Left forelimb (tissue), 1 donor: ENCODE results near the gene ASTN2.

Source experiments
- DNase-seq: peaks from one replicate; pipeline ENCODE4 v3.0.0-alpha.2; 2018; ENCODE audit warnings: low spot score

ASTN2 gene

DNA sequence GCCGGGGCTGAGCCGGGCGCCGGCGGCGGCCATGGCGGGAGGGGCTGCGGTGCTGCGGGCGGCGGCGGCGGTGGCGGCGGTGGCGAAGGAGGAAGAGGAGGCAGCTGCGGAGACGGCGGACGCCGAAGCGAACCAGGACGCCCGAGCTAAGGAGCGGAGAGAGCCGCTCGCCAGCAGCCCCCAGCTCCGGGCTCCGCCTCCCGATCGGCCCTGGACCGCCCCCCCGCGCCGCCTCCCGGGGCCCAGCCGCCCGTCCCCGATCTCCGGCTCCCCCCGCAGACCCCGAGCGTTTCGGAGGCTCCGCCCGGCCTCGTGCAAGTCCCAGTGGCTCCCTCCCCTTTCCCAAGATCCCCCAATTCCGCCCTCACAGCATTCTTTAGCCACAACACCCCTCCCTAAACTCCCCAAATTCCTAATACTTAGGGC, at the start of gene ASTN2:
TSS of gene ASTN2 (minus strand) at position 152 of the 426 bp plus-strand sequence. CDS start at position 33, 119 bp downstream.
- DNase-seq: no peak

- no peak for DNase-seq
Measured at GRCh38 chr9:117462861-117463260, 48.0 kb upstream of the ASTN2 start.

DNA sequence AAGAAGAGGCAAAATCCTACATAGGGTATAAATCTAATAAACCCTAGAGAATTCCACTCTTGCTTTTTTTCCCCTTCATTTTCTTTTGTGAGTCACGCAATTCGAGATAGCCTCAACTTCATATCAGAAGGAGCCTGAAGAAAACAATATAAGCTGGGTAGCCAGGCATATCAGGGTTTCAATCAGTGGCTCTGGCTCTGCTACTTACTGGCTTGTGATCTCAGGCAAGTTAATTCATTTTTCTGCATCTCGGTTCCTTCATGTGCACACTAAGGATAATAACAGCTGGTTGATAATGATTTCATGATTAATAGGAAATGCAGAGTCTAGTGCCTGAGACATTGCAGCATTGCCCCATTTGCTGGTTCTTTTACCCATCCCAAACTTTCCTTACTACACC, 46.5 kb upstream of the ASTN2 start:
- no peak for DNase-seq

DNA sequence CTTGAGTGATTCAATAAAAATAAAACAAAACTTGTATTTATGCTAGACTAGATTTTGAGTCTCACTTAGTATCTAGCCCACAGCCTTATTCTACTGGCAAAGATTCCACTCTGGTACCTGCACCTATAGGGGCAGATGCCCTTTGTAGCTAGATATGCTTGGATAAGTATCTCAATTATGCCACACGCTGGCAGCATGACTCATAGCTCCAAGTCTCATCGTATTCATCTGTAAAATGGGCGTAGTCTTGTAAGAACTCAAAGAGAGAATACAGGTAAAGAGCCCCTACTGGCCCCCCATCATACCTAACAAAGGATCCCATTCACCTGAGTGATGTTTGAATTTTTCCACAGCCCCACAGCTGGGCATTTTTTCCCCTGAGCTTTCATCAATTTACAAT, 45.9 kb upstream of the ASTN2 start:
- no peak for DNase-seq

- no peak for DNase-seq
Measured at GRCh38 chr9:117459913-117460312, 45.1 kb upstream of the ASTN2 start.

- no peak for DNase-seq
Measured at GRCh38 chr9:117458066-117458465, 43.2 kb upstream of the ASTN2 start.

- no peak for DNase-seq
Measured at GRCh38 chr9:117454711-117455110, 39.9 kb upstream of the ASTN2 start.

DNA sequence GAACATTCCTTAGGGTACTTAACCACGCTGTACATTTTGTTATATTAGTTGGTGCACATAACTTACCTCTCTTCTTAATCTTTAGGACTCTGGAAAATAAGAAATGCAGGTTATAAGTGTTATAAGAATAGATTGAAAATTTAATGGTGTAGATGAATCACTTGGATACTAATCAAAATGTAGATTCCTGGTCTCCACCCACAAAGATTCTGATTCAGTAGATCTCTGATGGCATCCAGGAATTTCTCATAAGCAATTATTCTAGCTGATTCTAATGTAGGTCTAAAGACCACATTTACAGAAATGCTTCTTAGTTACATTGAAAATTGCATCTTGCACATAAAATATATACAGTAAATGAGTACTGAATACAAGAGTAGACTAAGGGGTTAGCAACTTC, 38.9 kb upstream of the ASTN2 start:
- no peak for DNase-seq

DNA sequence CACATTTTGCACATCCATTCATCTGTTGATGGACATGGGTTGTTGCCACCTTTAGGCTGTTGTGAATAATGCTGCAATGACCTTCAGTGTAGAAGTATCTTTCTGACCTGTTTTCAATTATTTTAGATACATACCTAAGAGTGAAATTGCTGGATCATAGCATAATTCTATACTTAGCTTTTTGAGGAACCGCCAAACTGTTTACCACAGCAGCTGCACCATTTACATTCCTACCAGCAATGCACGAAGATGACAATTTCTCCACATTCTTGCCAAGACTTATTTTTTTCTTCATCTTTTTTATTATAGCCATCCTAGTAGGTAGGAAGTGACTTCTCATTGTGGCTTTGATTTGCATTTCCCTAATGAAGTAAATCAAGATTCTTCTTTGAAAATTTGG, 36.5 kb upstream of the ASTN2 start:
- no peak for DNase-seq

DNA sequence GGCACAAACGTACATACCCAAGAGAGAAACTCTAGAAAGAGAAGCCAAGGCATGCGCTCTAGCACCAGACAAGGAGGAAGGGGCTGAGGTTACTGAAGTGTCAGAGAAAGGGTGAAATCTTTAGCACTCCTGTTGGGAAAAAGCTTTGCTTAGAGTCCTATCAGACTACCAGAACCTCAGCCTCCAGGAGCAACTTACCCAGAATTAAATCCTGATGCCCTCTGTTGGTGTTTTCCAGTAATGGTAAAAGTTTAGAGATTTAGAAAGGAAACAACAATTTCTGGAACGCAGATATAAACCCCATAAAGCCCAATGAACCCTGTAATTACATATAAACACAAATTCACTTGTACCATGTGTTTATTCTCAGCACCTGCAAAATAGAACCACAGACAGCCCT, 33.2 kb upstream of the ASTN2 start:
- DNase-seq: no peak

DNA sequence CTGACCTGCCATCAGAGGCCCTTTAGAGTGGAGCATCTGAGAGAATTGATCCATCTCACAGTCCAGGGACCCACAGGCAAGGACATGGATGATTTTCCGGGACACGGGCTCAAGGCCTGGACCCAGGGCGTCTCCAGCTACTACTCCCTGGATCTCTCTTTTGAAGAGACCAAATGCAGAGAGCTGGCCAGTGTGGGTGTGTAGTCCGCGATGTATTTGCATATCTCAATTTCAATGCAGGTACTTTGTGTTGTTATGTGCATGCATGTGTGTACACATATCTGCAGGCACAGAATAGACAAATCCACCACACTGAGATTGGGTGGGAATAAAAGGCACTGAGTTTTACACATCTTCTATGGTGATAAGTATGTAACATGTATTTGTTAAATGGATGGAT, 30.8 kb upstream of the ASTN2 start:
- no peak for DNase-seq

DNA sequence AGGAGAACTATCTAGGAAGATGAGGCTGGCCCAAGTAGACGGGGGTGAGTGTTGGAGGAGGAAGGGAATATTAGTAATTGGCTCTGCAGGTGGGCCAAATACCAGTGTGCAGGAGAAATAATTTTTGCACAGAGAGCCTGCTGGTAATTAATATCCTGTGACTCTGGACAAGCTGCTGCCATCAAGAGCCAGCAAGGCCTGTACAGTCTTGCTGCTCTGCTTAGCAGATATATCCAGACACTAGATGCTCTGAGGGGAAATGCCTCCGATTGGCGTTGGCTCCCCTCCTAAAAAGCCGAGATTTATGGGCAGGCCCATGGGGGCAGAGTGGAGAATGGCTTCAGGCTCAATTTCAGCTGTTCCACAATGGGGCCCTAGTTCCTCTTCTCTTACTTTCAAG, 29.6 kb upstream of the ASTN2 start:
- DNase-seq: no peak

DNA sequence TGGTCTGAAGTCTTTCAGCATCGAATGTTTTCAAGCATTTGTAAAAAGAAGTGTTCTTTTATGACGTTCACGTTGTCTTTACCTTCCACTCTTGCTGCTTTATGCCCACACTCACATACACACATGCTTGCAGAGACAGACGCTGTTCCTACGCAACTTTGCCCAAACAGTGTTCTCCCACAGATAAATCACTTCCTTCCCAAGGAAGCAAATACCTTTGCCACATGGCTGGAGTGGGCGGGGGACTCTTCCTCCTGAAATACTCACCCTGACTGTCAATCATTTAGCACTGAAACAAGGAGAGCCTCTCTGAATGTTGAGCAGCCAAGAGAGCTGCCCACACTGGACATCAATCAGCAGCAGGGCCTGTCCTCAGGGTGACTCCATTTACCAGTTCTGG, 22.4 kb upstream of the ASTN2 start:
- no peak for DNase-seq

GRCh38 chr9:117435630-117436261, 20.9 kb upstream of the ASTN2 start:
- DNase-seq: no peak

DNA sequence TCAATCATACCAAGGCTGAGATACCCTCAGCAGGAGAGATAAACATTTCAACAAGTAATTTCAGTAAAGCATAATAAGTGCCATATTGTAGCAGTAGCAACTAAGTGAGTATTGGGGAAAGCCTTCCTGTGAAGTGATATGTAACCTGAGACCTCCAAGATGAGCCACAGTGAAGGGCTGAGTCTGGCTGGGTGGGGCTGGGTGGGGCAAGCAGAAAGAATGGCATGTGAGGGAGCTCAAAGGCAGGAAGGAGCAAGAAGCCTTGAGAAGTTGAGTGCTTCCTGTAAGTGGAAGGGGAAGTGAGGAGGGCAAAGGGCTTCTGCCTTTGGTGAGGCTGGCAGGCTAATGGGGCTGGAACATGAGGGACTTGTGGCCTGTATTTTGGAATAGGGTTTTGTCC, 19.7 kb upstream of the ASTN2 start:
- no peak for DNase-seq

- no peak for DNase-seq
Measured at GRCh38 chr9:117430813-117431212, 16.0 kb upstream of the ASTN2 start.

GRCh38 chr9:117427357-117427913, 12.6 kb upstream of the ASTN2 start:
- no peak for DNase-seq

DNA sequence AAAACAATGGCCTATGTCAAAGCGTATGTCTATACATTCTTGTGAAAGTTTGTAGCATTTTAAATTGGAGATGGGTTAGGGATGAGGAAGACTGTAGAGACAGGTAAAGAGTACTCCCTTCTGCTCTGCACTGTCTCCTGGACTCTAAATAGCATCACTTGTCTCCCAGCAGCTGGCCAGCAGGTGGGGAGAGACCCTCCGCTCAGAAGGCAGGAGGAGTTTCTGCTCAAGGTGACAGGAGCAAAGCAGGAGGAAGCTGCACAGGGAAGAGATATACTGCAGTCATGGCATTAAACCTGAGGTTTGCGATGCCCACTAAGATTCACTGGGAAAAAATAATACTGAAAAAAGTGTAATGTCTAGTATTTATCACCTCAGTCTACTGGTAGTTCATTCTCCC, 10.7 kb upstream of the ASTN2 start:
- DNase-seq: no peak

GRCh38 chr9:117424291-117424690, 9.4 kb upstream of the ASTN2 start:
- DNase-seq: no peak

DNA sequence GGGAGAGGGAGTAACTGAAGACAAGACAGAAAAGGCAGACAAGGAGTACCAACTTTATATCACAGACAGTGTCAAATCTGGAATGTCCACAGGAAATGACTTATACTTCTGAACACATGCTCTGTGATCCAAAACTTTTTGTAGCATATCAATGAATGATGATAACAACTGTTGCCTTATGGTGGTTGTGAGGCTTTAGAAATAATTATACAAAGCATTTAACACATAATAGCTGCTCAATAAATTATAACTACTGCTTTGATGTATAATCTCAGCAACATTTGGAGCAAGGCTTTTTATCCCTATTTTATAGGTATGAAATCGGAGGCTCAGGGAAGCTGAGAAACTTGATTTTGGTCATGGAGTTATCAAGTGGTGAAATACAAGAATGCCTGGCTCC, 3.3 kb upstream of the ASTN2 start:
- DNase-seq: no peak

DNA sequence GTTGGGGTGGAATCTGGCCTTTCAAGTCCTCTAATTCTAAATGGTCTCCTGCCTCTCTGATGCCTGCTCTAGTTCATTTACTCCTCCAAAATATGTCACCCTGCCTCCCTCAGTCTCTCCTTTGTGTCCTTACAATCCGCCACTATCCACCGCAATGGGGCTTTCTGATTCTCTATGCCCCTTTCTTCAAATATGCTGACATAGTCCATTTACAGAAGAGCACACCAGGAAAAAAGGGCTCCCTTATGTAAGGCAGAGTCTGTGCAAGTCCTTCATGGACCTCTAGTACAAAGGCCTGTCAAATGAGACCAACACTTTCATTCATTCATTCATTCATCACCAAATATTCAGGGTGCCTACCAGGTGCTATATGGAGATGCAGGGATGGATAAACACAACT, 2.0 kb upstream of the ASTN2 start:
- no peak for DNase-seq

GRCh38 chr9:117415358-117415914, 579 bp upstream of the ASTN2 start:
- no peak for DNase-seq

DNA sequence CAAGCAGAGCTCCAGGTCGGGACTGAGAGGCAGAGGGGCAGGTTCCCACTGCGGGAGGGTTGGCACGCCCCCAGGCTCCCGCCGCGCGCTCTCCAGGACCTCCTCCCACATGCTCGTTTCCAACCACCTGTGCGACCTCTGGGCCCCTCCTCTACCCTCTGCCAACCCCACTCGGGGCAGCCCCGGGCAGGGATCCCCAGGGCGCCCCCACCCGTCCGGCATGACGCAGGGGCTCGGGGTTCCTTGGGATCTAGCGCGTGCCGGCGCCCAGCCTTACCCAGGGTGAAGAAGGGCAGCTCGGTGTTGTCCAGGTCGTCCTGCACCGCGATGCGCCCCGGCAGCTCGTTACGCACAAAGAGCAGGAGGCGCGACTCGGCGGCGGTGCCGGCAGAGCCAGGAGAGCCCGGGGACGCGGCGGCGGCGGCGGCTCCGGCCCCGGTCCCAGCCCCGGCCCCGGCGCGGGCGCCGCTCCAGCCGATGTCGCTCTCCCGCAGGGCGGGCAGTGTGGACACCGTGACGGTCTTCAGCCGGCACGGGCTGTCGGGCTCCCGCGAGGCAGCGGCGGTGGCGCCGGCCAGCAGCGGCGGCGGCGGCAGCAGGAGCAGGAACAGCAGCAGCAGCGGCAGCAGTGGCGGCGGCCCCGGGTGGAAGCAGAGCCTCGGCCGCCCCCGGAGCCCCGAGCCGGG, 494 bp downstream of the ASTN2 start:
- DNase-seq: no peak
